HG02763 (cell line): ENCODE results near the gene UBE2E1.
"Not testable (repeated sequence)": the region's sequence is repeated elsewhere in the genome, so short reads cannot be mapped to it uniquely, and the experiment has no call there.

Experiments used
- ATAC-seq: cut with Tn5 transposase; IDR thresholded peaks from one replicate; pipeline ENCODE4 v1.9.1; 2021; ENCODE audit warnings: mild to moderate bottlenecking, moderate library complexity; ENCODE audit not compliant: unreplicated experiment

UBE2E1 gene

GRCh38 chr3:23877329-23877980 is 71.7 kb downstream of the UBE2E1 start:
- no peak for ATAC-seq

GRCh38 chr3:23879485-23879884 is 73.7 kb downstream of the UBE2E1 start:
- ATAC-seq, result no peak

- no peak for ATAC-seq
Measured at GRCh38 chr3:23880703-23881339, 75.1 kb downstream of the UBE2E1 start.

GRCh38 chr3:23881993-23882392 is 76.2 kb downstream of the UBE2E1 start:
- not testable (repeated sequence) for ATAC-seq

GRCh38 chr3:23882487-23882918 is 76.7 kb downstream of the UBE2E1 start:
- ATAC-seq, result no peak

- no peak for ATAC-seq
Measured at GRCh38 chr3:23884481-23884880, 78.7 kb downstream of the UBE2E1 start.

GRCh38 chr3:23885210-23885609 is 79.5 kb downstream of the UBE2E1 start:
- ATAC-seq, result no peak

- no peak for ATAC-seq
Measured at GRCh38 chr3:23886311-23886710, 80.6 kb downstream of the UBE2E1 start.

- ATAC-seq, result no peak
Measured at GRCh38 chr3:23888617-23889228, 83.0 kb downstream of the UBE2E1 start.

- no peak for ATAC-seq
Measured at GRCh38 chr3:23889386-23889785, 83.6 kb downstream of the UBE2E1 start.

GRCh38 chr3:23889950-23890349 is 84.2 kb downstream of the UBE2E1 start:
- no peak for ATAC-seq

GRCh38 chr3:23894254-23895061 is 88.7 kb downstream of the UBE2E1 start:
- ATAC-seq, result no peak

- ATAC-seq, result no peak
Measured at GRCh38 chr3:23895181-23895580, 89.4 kb downstream of the UBE2E1 start.

- no peak for ATAC-seq
Measured at GRCh38 chr3:23900744-23901143, 95.0 kb downstream of the UBE2E1 start.

GRCh38 chr3:23904545-23904944 is 98.8 kb downstream of the UBE2E1 start:
- ATAC-seq, result no peak

GRCh38 chr3:23909341-23909740 is 103.6 kb downstream of the UBE2E1 start:
- ATAC-seq, result no peak

GRCh38 chr3:23911397-23911796 is 105.6 kb downstream of the UBE2E1 start:
- ATAC-seq, result no peak

- ATAC-seq, result not testable (repeated sequence)
Measured at GRCh38 chr3:23912335-23912734, 106.6 kb downstream of the UBE2E1 start.

GRCh38 chr3:23913182-23913581 is 107.4 kb downstream of the UBE2E1 start:
- no peak for ATAC-seq

GRCh38 chr3:23913873-23914743 is 108.4 kb downstream of the UBE2E1 start:
- ATAC-seq, result no peak
